HepG2 (cell line): ENCODE measurements around the gene IMMT. TPM values are rescaled to one million over a fixed set of nuclear protein-coding genes. Genes with fewer than 3 reads are reported as not detected.

Experiments
- ATM ChIP-seq: fragments of 450-650 bp; IDR thresholded peaks from 2 replicates; pipeline ENCODE4 v1.7.1; 2017; ENCODE audit warnings: mild to moderate bottlenecking, borderline replicate concordance
- FOXA3 ChIP-seq: IDR thresholded peaks from 2 replicates; pipeline ENCODE4 v1.6.1; 2016; ENCODE audit warnings: missing genetic modification reagents, missing compliant biosample characterization
- GPN1 ChIP-seq: sonication (generic); formaldehyde crosslinking; IDR thresholded peaks from 2 replicates; pipeline ENCODE4 v1.5.1; 2020; ENCODE audit warnings: missing genetic modification reagents, borderline replicate concordance
- HMGA1 ChIP-seq: sonication (generic); formaldehyde crosslinking; conservative IDR thresholded peaks from 2 replicates; pipeline ENCODE4 v1.4.0; 2020; ENCODE audit warnings: missing genetic modification reagents
- JUN ChIP-seq: sonication (generic); formaldehyde crosslinking; IDR thresholded peaks from 2 replicates; pipeline ENCODE4 v1.4.0; 2020; ENCODE audit warnings: mild to moderate bottlenecking, missing genetic modification reagents
- KMT2A ChIP-seq: sonication (generic); formaldehyde crosslinking; IDR thresholded peaks from 2 replicates; pipeline ENCODE4 v1.4.0; 2020; ENCODE audit warnings: missing genetic modification reagents
- MZF1 ChIP-seq: sonication (generic); formaldehyde crosslinking; IDR thresholded peaks from 2 replicates; pipeline ENCODE4 v1.8.1; 2023; ENCODE audit warnings: mild to moderate bottlenecking, missing genetic modification reagents, borderline replicate concordance
- PRMT3 ChIP-seq: sonication (generic); formaldehyde crosslinking; IDR thresholded peaks from 2 replicates; pipeline ENCODE4 v1.8.1; 2022; ENCODE audit warnings: low read depth, mild to moderate bottlenecking, moderate library complexity, missing genetic modification reagents, borderline replicate concordance
- TCF7 ChIP-seq: sonication (generic); IDR thresholded peaks from 2 replicates; pipeline ENCODE4 v1.6.1; 2016; ENCODE audit warnings: antibody characterized with exemption, low read depth
- THAP11 ChIP-seq: IDR thresholded peaks from 2 replicates; pipeline ENCODE4 v1.6.1; 2016; ENCODE audit warnings: missing biosample characterization, missing genetic modification reagents
- ZMYM4 ChIP-seq: sonication (generic); formaldehyde crosslinking; IDR thresholded peaks from 2 replicates; pipeline ENCODE4 v1.8.1; 2023; ENCODE audit warnings: mild to moderate bottlenecking, missing genetic modification reagents
- ZNF256 ChIP-seq: sonication (generic); formaldehyde crosslinking; conservative IDR thresholded peaks from 2 replicates; pipeline ENCODE4 v1.4.0; 2020; ENCODE audit warnings: missing genetic modification reagents
- ZNF335 ChIP-seq: sonication (generic); formaldehyde crosslinking; IDR thresholded peaks from 2 replicates; pipeline ENCODE4 v1.4.0; 2020; ENCODE audit warnings: missing genetic modification reagents
- ZNF713 ChIP-seq: sonication (generic); formaldehyde crosslinking; IDR thresholded peaks from 2 replicates; pipeline ENCODE4 v1.4.0; 2020; ENCODE audit warnings: mild to moderate bottlenecking, missing genetic modification reagents
- ZNF841 ChIP-seq: sonication (generic); formaldehyde crosslinking; IDR thresholded peaks from 2 replicates; pipeline ENCODE4 v1.8.1; 2023; ENCODE audit warnings: missing genetic modification reagents, borderline replicate concordance
- polyA plus RNA-seq, 8 experiments: library from polyadenylated mRNA; depleted of rRNA in 3 of 8; stranded (reverse) in 7 of 8; unstranded in 1 of 8; fragments of >200 nt; fragmentation: Illumina TruSeq in 4 of 8; extraction: Trizol in 4 of 8; gene quantifications; 2 replicates each; pipeline versions ENCODE4 v1.2.1 to v1.2.3, GENCODE V29; 2011 to 2016; ENCODE audit warnings: low read depth in 4 of 8, missing spikeins in 1 of 8, mixed read lengths in 1 of 8; ENCODE audit not compliant: insufficient read depth in 1 of 8
- total RNA-seq, 5 experiments: library from RNA; depleted of rRNA; stranded (reverse); fragments of >200 nt; fragmentation: Illumina TruSeq; extraction: Trizol; gene quantifications; 2 replicates each; pipeline ENCODE4 v1.2.3, GENCODE V29; 2016; ENCODE audit warnings: low read depth in 1 of 5
- TF ChIP-seq, protein P1 (sequence below): sonication (generic); formaldehyde crosslinking; IDR thresholded peaks from 2 replicates; pipeline ENCODE4 v1.8.0; 2022; ENCODE audit warnings: missing genetic modification reagents, mild to moderate bottlenecking, moderate library complexity, borderline replicate concordance
- TF ChIP-seq, protein P2 (sequence below), 2 experiments: sonication (generic) in 1 of 2; formaldehyde crosslinking in 1 of 2; IDR thresholded peaks; 2 replicates each; pipeline versions ENCODE4 v1.5.1 to v1.6.1; 2011 to 2020; ENCODE audit warnings: borderline replicate concordance in 1 of 2, low read depth in 1 of 2, low read length in 1 of 2, mild to moderate bottlenecking in 1 of 2, missing genetic modification reagents in 1 of 2, moderate library complexity in 1 of 2
- TF ChIP-seq, protein P3 (sequence below): sonication (generic); formaldehyde crosslinking; IDR thresholded peaks from 2 replicates; pipeline ENCODE4 v1.4.0; 2020; ENCODE audit warnings: missing genetic modification reagents, borderline replicate concordance
- TF ChIP-seq, protein P4 (sequence below), 2 experiments: IDR thresholded peaks; 2 replicates each; pipeline ENCODE4 v1.6.1; 2011 to 2012; ENCODE audit warnings: low read length in 2 of 2, borderline replicate concordance in 1 of 2, low read depth in 1 of 2, mild to moderate bottlenecking in 1 of 2, moderate library complexity in 1 of 2

IMMT gene
- total and polyA plus RNA-seq, 2 of the 13 experiments (the other 11 are each of a cell fraction or from before 2014, with no cell fraction given): 63.5 to 119 TPM

DNA sequence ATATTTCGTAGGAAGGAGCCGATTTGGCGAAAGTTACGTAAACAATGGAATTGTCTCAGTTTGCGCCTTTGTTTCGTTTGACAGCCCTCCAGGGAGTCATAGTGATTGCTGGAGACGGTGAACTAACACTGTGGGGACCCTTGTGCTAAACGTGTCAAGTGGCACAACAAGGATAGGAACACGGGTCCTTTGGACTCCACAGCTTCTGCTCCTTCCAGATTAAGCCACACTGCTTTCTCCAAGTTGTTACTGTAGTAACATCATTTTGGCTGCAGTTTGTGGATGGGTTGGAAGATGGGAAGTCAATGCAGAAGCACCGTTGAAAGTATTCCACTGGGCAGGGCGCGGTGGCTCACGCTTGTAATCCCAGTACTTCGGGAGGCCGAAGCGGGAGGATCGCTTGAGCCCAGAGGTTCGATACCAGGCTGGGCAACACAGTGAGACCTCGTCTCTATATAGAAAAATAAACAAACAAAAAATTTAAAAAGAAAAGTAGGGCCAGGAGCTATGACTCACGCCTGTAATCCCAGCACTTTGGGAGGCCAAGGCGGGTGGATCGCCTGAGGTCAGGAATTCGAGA is 636 bp upstream of the IMMT start (continued):
- TF ChIP-seq, protein P1, sequence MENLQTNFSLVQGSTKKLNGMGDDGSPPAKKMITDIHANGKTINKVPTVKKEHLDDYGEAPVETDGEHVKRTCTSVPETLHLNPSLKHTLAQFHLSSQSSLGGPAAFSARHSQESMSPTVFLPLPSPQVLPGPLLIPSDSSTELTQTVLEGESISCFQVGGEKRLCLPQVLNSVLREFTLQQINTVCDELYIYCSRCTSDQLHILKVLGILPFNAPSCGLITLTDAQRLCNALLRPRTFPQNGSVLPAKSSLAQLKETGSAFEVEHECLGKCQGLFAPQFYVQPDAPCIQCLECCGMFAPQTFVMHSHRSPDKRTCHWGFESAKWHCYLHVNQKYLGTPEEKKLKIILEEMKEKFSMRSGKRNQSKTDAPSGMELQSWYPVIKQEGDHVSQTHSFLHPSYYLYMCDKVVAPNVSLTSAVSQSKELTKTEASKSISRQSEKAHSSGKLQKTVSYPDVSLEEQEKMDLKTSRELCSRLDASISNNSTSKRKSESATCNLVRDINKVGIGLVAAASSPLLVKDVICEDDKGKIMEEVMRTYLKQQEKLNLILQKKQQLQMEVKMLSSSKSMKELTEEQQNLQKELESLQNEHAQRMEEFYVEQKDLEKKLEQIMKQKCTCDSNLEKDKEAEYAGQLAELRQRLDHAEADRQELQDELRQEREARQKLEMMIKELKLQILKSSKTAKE: 0 out of 2 replicates have a peak, but pooled peaks have one; percentile 8
- TF ChIP-seq ATM (no peak), ZMYM4 (no peak), ZNF335 (CRISPR knock-in tag) (no peak), GPN1 (CRISPR knock-in tag) (no peak), ZNF256 (CRISPR knock-in tag) (0 out of 2 replicates have a peak, but pooled peaks have one; percentile 23), TCF7 (no peak), FOXA3 (CRISPR knock-in tag) (no peak; the same call in 1 of the 2 replicates), HMGA1 (CRISPR knock-in tag) (no peak), ZNF713 (CRISPR knock-in tag) (no peak), JUN (CRISPR knock-in tag) (no peak), MZF1 (CRISPR knock-in tag) (no peak), ZNF841 (no peak), KMT2A (CRISPR knock-in tag) (no peak), THAP11 (CRISPR knock-in tag) (no peak), PRMT3 (CRISPR knock-in tag) (no peak)
- TF ChIP-seq, protein P2, sequence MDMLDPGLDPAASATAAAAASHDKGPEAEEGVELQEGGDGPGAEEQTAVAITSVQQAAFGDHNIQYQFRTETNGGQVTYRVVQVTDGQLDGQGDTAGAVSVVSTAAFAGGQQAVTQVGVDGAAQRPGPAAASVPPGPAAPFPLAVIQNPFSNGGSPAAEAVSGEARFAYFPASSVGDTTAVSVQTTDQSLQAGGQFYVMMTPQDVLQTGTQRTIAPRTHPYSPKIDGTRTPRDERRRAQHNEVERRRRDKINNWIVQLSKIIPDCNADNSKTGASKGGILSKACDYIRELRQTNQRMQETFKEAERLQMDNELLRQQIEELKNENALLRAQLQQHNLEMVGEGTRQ (IDR thresholded peaks at IDR 0.05; ENCODE audit: low read depth, low read length): no peak
- TF ChIP-seq, protein P2 (CRISPR knock-in tag; IDR thresholded peaks at IDR 0.05; ENCODE audit: borderline replicate concordance): no peak
- TF ChIP-seq, protein P3, sequence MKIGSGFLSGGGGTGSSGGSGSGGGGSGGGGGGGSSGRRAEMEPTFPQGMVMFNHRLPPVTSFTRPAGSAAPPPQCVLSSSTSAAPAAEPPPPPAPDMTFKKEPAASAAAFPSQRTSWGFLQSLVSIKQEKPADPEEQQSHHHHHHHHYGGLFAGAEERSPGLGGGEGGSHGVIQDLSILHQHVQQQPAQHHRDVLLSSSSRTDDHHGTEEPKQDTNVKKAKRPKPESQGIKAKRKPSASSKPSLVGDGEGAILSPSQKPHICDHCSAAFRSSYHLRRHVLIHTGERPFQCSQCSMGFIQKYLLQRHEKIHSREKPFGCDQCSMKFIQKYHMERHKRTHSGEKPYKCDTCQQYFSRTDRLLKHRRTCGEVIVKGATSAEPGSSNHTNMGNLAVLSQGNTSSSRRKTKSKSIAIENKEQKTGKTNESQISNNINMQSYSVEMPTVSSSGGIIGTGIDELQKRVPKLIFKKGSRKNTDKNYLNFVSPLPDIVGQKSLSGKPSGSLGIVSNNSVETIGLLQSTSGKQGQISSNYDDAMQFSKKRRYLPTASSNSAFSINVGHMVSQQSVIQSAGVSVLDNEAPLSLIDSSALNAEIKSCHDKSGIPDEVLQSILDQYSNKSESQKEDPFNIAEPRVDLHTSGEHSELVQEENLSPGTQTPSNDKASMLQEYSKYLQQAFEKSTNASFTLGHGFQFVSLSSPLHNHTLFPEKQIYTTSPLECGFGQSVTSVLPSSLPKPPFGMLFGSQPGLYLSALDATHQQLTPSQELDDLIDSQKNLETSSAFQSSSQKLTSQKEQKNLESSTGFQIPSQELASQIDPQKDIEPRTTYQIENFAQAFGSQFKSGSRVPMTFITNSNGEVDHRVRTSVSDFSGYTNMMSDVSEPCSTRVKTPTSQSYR (CRISPR knock-in tag): no peak
- TF ChIP-seq, protein P4, sequence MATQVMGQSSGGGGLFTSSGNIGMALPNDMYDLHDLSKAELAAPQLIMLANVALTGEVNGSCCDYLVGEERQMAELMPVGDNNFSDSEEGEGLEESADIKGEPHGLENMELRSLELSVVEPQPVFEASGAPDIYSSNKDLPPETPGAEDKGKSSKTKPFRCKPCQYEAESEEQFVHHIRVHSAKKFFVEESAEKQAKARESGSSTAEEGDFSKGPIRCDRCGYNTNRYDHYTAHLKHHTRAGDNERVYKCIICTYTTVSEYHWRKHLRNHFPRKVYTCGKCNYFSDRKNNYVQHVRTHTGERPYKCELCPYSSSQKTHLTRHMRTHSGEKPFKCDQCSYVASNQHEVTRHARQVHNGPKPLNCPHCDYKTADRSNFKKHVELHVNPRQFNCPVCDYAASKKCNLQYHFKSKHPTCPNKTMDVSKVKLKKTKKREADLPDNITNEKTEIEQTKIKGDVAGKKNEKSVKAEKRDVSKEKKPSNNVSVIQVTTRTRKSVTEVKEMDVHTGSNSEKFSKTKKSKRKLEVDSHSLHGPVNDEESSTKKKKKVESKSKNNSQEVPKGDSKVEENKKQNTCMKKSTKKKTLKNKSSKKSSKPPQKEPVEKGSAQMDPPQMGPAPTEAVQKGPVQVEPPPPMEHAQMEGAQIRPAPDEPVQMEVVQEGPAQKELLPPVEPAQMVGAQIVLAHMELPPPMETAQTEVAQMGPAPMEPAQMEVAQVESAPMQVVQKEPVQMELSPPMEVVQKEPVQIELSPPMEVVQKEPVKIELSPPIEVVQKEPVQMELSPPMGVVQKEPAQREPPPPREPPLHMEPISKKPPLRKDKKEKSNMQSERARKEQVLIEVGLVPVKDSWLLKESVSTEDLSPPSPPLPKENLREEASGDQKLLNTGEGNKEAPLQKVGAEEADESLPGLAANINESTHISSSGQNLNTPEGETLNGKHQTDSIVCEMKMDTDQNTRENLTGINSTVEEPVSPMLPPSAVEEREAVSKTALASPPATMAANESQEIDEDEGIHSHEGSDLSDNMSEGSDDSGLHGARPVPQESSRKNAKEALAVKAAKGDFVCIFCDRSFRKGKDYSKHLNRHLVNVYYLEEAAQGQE (IDR thresholded peaks at IDR 0.05; ENCODE audit: borderline replicate concordance in 1 of 2, low read depth in 1 of 2, low read length in 2 of 2): no peak
